Epithelial cell of proximal tubule (primary cell): Measurements from ENCODE around the gene DTNB. TPM values are rescaled to one million over a fixed set of nuclear protein-coding genes. Genes with fewer than 3 reads are reported as not detected.

ENCODE experiments used
- DNase-seq: peaks from one replicate; pipeline ENCODE4 v3.0.0-alpha.2; 2011; ENCODE audit warnings: low read depth
- H3K4me3 ChIP-seq: 2 replicates; pipeline ENCODE4 v1.5.1; 2011; ENCODE audit warnings: low read depth, mild to moderate bottlenecking, low read length
- CTCF ChIP-seq: conservative IDR thresholded peaks from 2 replicates; pipeline ENCODE4 v1.5.1; 2012; ENCODE audit warnings: low read depth, mild to moderate bottlenecking, low read length
- total RNA-seq: library from RNA; depleted of rRNA; stranded (reverse); fragments of >200 nt; gene quantifications from 2 replicates; pipeline ENCODE4 v1.2.3, GENCODE V29; 2015

DTNB gene
- total RNA-seq, 1 donor from 2014 or later: 4.8 TPM

GRCh38 chr2:25566694-25567093, 106.7 kb downstream of the DTNB start:
- TF ChIP-seq CTCF: no peak
- no peak for DNase-seq
- H3K4me3 ChIP-seq: no peak overlapping the region

GRCh38 chr2:25566094-25566493, 107.3 kb downstream of the DTNB start:
- H3K4me3 ChIP-seq: no peak overlapping the region
- no peak for DNase-seq
- no peak for TF ChIP-seq CTCF

- no peak for TF ChIP-seq CTCF
- DNase-seq: no peak
- H3K4me3 ChIP-seq: no peak overlapping the region
Measured at GRCh38 chr2:25561136-25561850, 112.1 kb downstream of the DTNB start.

GRCh38 chr2:25559148-25559547, 114.2 kb downstream of the DTNB start:
- no peak overlapping the region for H3K4me3 ChIP-seq
- no peak for DNase-seq
- no peak for TF ChIP-seq CTCF

GRCh38 chr2:25558262-25558661, 115.1 kb downstream of the DTNB start:
- H3K4me3 ChIP-seq: no peak overlapping the region
- no peak for DNase-seq
- TF ChIP-seq CTCF: no peak

- DNase-seq: no peak
- no peak overlapping the region for H3K4me3 ChIP-seq
- TF ChIP-seq CTCF: no peak
Measured at GRCh38 chr2:25557179-25558036, 116.0 kb downstream of the DTNB start.
